MM.1S (cell line): Measurements from ENCODE around the gene CIROP.
A peak's percentile ranks its signal among the peaks of the same experiment; 100 is the strongest.

Experiments used
- CTCF ChIP-seq: fragments of 300-600 bp; sonication (generic); IDR thresholded peaks from 2 replicates; pipeline ENCODE4 v1.5.1; 2016; ENCODE audit warnings: antibody characterized with exemption, low read length, mixed read lengths
- EZH2 ChIP-seq: fragments of 300-600 bp; sonication (generic); optimal IDR thresholded peaks from 2 replicates; pipeline ENCODE3; 2017; ENCODE audit warnings: low read depth, mild to moderate bottlenecking, antibody characterized with exemption, low read length, mixed read lengths
- EZH2phosphoT487 ChIP-seq: fragments of 300-600 bp; sonication (generic); IDR thresholded peaks from 2 replicates; pipeline ENCODE4 v1.6.1; 2018; ENCODE audit warnings: antibody characterized with exemption, low read length

DNA sequence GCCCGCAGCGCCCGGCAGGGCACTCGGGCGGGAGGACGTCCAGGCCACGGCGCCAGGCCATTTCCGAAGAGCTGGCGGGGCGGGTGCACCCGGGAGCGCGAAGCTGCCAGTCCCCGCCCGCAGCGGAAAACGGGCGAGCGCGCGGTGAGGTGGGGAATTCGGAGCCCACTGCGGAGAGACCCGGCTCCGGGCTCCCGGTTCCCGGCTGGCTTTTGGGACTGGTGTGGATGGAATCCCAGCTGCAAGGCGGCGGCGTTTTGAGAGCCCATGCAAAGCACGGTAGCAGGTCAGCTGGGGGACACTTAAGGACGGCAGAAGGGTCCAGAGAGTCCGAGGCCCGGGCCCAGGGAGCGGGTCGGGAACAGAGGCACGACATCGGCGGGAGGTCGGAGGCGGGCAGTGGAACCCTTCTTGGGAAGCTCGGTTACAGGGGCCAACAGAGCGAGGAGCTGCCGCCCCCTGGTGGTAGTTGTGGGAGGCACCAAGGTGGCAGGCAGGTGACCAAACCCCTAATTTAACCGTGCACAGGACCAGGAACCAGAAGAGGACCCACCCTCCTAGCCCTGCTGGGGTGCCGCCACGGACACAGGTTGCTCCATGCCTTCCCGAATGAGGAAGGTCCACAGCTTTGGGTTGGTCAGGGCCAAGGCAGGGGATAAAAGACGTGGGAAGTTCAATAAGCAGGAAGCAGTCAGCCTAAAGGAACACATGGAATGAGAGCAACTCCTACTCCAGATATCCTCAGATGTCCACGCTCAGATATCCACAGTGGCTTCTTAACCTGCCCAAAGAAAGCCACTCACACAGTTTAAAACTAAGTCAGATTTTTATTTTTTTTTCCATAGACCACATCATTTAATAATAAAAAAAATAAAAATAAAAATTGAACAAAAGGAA is 46.8 kb downstream of the CIROP start:
- no peak for TF ChIP-seq EZH2
- TF ChIP-seq CTCF, result peak; percentile 68
- no peak for TF ChIP-seq EZH2phosphoT487
